ENCODE data around the gene LIMS2.

DNA sequence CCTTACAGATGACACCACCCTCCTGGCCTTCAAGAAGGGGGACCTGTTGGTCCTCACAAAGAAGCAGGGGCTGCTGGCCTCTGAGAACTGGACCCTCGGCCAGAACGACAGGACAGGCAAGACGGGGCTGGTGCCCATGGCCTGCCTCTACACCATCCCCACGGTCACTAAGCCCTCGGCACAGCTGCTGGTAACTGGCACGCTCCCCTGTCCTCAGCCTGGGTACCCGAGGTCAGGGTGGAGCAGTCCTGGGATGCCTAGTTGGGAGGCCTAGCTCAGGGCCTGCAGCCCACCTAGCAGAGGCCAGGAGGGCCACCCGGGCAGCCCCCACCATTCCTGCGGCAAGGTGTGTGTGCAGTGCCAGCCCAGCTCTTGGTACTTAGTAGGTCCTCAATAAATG lies 45.7 kb downstream of the LIMS2 start:
- TF ChIP-seq GATA2 (IDR thresholded peaks at IDR 0.05; ENCODE audit: low read depth, low read length) (no peak), GATA3 (IDR thresholded peaks at IDR 0.05; ENCODE audit: low read depth, low read length) (no peak)

All from SH-SY5Y (cell line).